Stimulated activated CD4-positive, alpha-beta T cell treated with anti-CD3 and anti-CD28 coated beads, Interleukin-1b, Interleukin-23, amount 100 ng/mL, for 48 hours (primary cell): Measurements from ENCODE around the gene OTOF.

ENCODE experiments used
- DNase-seq: peaks from one replicate; pipeline ENCODE4 v3.0.0-alpha.2; 2020

The OTOF gene

GRCh38 chr2:26463244-26464192 is 14.4 kb downstream of the OTOF start:
- no peak for DNase-seq

- DNase-seq: no peak
Observed at GRCh38 chr2:26462511-26463243, 15.2 kb downstream of the OTOF start.

GRCh38 chr2:26462100-26462499 is 15.8 kb downstream of the OTOF start:
- DNase-seq: no peak

- DNase-seq: no peak
Observed at GRCh38 chr2:26461601-26462023, 16.3 kb downstream of the OTOF start.

GRCh38 chr2:26460613-26461031 is 17.3 kb downstream of the OTOF start:
- DNase-seq: no peak

- DNase-seq: no peak
Observed at GRCh38 chr2:26459991-26460612, 17.8 kb downstream of the OTOF start.

GRCh38 chr2:26458365-26459042 is 19.4 kb downstream of the OTOF start:
- DNase-seq: no peak

- no peak for DNase-seq
Observed at GRCh38 chr2:26457695-26458364, 20.1 kb downstream of the OTOF start.

- DNase-seq: no peak
Observed at GRCh38 chr2:26457251-26457666, 20.7 kb downstream of the OTOF start.

GRCh38 chr2:26456440-26457250 is 21.3 kb downstream of the OTOF start:
- no peak for DNase-seq

GRCh38 chr2:26455670-26456439 is 22.1 kb downstream of the OTOF start:
- DNase-seq: no peak

- no peak for DNase-seq
Observed at GRCh38 chr2:26455037-26455669, 22.8 kb downstream of the OTOF start.

GRCh38 chr2:26454561-26455001 is 23.3 kb downstream of the OTOF start:
- DNase-seq: no peak

GRCh38 chr2:26453421-26454329 is 24.2 kb downstream of the OTOF start:
- DNase-seq: no peak

GRCh38 chr2:26451700-26452099 is 26.2 kb downstream of the OTOF start:
- DNase-seq: no peak

GRCh38 chr2:26450031-26450635 is 27.8 kb downstream of the OTOF start:
- no peak for DNase-seq

- no peak for DNase-seq
Observed at GRCh38 chr2:26449278-26450030, 28.5 kb downstream of the OTOF start.

GRCh38 chr2:26448651-26449050 is 29.3 kb downstream of the OTOF start:
- DNase-seq: no peak
